Measurements from ENCODE around the gene IFI27L1. TPM values are rescaled to one million over a fixed set of nuclear protein-coding genes. Genes with fewer than 3 reads are reported as not detected.

The IFI27L1 gene, protein sequence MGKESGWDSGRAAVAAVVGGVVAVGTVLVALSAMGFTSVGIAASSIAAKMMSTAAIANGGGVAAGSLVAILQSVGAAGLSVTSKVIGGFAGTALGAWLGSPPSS
- 9.4 TPM for polyA plus RNA-seq (2013, experiment 1 of 2)
- 14.0 TPM for polyA plus RNA-seq (2013, experiment 2 of 2)

DNA sequence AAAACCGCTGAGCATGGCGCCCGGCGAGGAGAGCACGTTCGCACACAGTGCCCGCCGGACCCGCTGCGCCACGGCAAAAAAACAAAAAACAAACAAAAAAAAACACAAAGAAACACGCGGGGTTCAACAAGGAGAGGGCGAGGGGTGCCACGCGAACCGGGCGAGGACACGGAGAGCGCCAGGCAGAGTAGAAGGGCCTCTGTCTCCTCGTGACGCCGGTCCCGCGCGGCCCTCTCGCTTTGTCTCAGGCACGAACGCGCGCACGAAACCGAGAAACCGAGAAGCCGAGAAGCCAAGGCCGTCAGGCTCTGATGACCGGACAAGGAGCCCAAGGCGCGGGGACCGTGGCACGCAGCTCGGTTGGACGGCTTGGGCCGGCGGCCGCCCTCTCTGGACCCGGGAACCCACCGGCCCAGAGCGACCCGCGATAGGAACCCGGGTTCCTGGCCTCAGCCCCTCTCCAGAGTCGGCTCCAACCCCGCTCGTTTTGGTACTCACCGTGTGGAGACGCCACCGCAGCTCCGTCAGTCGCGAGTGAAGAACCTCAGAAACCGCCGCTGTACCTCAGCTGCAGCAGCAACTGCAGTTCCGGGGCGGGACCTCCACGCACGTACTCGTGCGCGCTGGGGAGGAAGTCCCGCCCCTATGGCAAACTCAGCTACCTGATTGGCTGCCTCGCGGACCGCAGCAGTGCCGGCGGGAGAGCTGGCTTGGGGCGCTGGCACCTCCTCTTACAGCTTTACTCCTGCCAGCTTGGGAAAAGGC, at the start of gene IFI27L1, which contains the start of gene DDX24:
Gene IFI27L1 (plus strand): TSS at position 690 of the 765 bp plus-strand sequence. CDS start 15,628 bp downstream, outside the sequence.
Gene DDX24 (minus strand): TSS at position 582 of the 765 bp plus-strand sequence. CDS start 1,460 bp downstream, outside the sequence.
- under 1% methylated on average over 77 of the region's 77 CpGs for WGBS
- H3K4me3 ChIP-seq (ENCODE audit: low read length) = peak within 1 kb of the TSS; percentile 90

DNA sequence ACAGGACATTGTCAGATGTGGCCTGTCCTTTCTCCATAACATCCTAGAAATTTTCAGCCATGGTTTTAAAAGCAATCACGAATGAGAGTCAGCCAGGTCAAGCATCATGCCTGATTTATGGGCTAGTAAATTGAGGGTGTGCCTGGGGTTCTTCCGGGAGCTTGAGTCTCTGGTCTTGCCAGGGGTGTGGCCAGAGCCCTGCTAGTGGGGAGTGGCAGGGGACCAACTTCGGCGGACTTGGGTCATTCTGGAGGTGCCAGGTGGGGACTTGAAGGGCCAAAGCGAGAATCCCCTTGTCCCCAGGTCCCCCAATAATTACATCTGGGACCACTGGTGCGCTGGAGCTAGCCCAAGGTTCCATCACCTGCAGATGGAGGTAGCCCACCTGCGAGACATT, 49.2 kb upstream of the IFI27L1 start:
- H3K4me1 ChIP-seq (ENCODE audit: insufficient read depth, low read length) = no peaks in the 10 kb centered on the region
- H3K27ac ChIP-seq (ENCODE audit: low read depth, low read length) = no peak overlapping the region
- H3K4me3 ChIP-seq (ENCODE audit: low read length) = no peak overlapping the region
- no peaks in the 10 kb centered on the region for H3K27me3 ChIP-seq (ENCODE audit: insufficient read depth, low read length)
- no peaks in the 10 kb centered on the region for H3K36me3 ChIP-seq (ENCODE audit: insufficient read depth, low read length)
- 92% methylated on average over 7 of the region's 7 CpGs for WGBS
- H3K9ac ChIP-seq (ENCODE audit: low read depth, low read length) = no peak overlapping the region
- H3K9me3 ChIP-seq (ENCODE audit: insufficient read depth, low read depth, low read length) = peaks cover 3% of the 10 kb centered on the region; the same call in 1 of the 2 replicates

More for the DNA sequence above, at the start of gene IFI27L1, which contains the start of gene DDX24:
- peaks cover 30% of the 10 kb centered on the region for H3K36me3 ChIP-seq (ENCODE audit: insufficient read depth, low read length)
- H3K27ac ChIP-seq (ENCODE audit: low read depth, low read length) = 0 out of 2 replicates have a peak within 1 kb of the TSS, but pooled peaks have one; percentile 43
- peak within 1 kb of the TSS; percentile 84 for H3K9ac ChIP-seq (ENCODE audit: low read depth, low read length)
- peaks cover 3% of the 10 kb centered on the region; the same call in 1 of the 2 replicates for H3K9me3 ChIP-seq (ENCODE audit: insufficient read depth, low read depth, low read length)
- H3K27me3 ChIP-seq (ENCODE audit: insufficient read depth, low read length) = no peaks in the 10 kb centered on the region
- peaks cover 7% of the 10 kb centered on the region; the same call in 1 of the 2 replicates for H3K4me1 ChIP-seq (ENCODE audit: insufficient read depth, low read length)

DNA sequence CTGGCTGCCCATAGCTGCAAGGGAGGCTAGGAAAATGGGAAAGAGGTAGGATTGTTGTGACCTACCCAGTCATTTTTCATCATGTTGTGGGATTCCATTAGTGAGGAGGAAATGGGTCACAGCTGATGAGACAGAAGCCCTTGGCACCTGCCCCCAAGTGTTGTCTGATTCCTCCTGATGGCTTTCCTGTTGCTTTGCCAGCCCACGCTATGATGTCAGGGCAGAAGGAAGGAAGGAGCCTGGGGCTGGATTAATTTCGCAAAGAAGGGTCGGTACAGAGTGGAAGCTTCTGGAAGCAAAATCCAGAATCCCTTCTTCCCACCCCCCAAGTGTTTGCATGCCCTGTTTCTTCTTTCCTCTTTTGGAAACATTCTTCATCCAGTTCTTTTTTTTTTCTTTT, 46.2 kb upstream of the IFI27L1 start:
- no peak overlapping the region for H3K4me3 ChIP-seq (ENCODE audit: low read length)
- no peak overlapping the region for H3K27ac ChIP-seq (ENCODE audit: low read depth, low read length)
- peaks cover 3% of the 10 kb centered on the region; the same call in 1 of the 2 replicates for H3K9me3 ChIP-seq (ENCODE audit: insufficient read depth, low read depth, low read length)
- WGBS = 100% methylated on average over 3 of the region's 3 CpGs
- H3K27me3 ChIP-seq (ENCODE audit: insufficient read depth, low read length) = no peaks in the 10 kb centered on the region
- no peak overlapping the region for H3K9ac ChIP-seq (ENCODE audit: low read depth, low read length)
- no peaks in the 10 kb centered on the region for H3K4me1 ChIP-seq (ENCODE audit: insufficient read depth, low read length)
- 0 out of 2 replicates have a peak, but pooled peaks cover 5% of the 10 kb centered on the region for H3K36me3 ChIP-seq (ENCODE audit: insufficient read depth, low read length)

DNA sequence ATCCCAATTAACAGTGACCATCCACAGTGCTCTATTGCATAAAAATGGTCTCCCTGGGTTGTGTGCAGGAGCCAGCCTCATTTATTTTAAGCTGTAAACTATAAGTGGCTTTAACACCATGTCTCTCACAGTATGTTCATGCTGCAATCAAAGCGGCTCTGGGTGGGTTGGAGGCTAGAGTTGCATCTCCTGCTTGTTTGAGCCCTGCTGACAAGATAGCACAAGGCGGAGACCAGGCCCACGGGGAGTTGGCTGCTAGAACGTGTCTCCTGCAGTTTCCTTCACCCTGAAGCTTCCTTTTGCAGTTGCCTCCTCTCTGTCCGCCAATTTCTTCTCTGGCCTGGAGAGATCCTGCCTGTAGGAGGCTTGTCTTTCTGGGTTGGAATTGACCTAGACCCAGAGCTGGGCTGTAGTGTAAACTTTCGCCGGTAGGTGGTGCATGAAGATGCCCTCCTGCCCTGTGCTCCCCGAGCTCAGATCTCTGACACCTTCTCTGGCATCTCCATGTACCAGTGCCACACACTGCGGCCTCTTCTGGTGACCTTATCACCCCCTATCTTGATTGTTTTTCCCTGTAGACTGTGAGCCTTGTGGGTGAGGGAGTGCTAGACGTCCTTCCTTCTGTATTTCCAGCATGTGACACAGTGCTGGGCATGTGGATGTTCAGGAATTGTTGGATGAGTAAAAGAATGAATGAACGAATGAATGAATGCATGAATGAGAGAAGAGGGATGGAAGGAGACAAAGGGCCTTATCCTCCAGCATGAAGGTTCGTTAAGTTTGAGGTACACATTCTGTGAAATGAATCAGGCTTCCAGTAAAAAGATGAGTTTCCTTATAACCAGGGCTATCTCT, 44.6 kb upstream of the IFI27L1 start:
- Histone ChIP-seq H3K27me3 (ENCODE audit: insufficient read depth, low read length) (no peaks in the 10 kb centered on the region), H3K4me1 (ENCODE audit: insufficient read depth, low read length) (no peaks in the 10 kb centered on the region), H3K9me3 (ENCODE audit: insufficient read depth, low read depth, low read length) (peaks cover 3% of the 10 kb centered on the region; the same call in 1 of the 2 replicates), H3K4me3 (ENCODE audit: low read length) (no peak overlapping the region), H3K9ac (ENCODE audit: low read depth, low read length) (no peak overlapping the region), H3K36me3 (ENCODE audit: insufficient read depth, low read length) (0 out of 2 replicates have a peak, but pooled peaks cover 5% of the 10 kb centered on the region), H3K27ac (ENCODE audit: low read depth, low read length) (no peak overlapping the region)
- WGBS = 46% methylated on average over 12 of the region's 12 CpGs

DNA sequence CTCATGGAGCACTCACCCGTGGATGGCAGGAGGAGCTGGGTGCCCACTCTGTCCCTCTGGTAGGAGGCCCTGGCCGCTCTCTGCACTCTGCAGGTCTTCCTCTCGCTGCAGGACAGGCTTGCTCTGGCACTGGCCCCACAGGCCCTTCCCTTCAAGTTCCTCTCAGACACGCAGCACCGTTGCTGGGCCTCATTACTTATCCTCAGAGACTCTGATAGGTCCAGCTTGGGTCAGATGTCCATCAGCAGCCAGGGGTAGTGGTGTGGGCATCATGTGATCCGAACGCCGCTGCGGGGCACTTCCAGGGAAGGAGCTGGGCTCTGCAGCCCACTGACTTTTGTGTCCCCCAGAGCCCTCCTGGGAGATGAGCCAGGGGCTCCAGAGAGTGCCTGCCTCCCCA, 43.2 kb upstream of the IFI27L1 start:
- H3K9ac ChIP-seq (ENCODE audit: low read depth, low read length) = no peak overlapping the region

DNA sequence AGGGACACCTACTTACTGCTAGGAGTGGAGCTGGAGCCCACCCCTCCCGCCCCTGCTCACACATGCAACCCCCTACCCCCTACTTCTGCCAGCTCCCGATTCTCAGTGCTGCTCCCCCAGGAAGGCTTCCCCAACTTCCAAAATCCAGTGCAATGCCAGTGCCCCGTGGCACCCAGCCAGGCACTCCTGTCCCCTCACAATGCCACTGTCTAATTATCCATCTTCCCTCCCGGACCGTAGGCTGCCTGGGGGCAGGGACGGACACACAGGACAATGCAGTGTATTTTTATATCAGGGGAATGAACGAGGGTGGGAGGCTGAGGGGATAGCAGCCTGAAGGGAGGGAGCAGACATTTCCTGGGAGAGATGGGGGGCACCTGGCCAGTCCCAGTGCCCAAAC, 42.6 kb upstream of the IFI27L1 start:
- Histone ChIP-seq H3K27ac (ENCODE audit: low read depth, low read length) (no peak overlapping the region), H3K9me3 (ENCODE audit: insufficient read depth, low read depth, low read length) (peaks cover 3% of the 10 kb centered on the region; the same call in 1 of the 2 replicates), H3K36me3 (ENCODE audit: insufficient read depth, low read length) (peaks cover 5% of the 10 kb centered on the region; the same call in 1 of the 2 replicates), H3K4me3 (ENCODE audit: low read length) (no peak overlapping the region), H3K9ac (ENCODE audit: low read depth, low read length) (no peak overlapping the region), H3K4me1 (ENCODE audit: insufficient read depth, low read length) (no peaks in the 10 kb centered on the region), H3K27me3 (ENCODE audit: insufficient read depth, low read length) (no peaks in the 10 kb centered on the region)
- WGBS = 94% methylated on average over 6 of the region's 7 CpGs

More for the DNA sequence above, 43.2 kb upstream of the IFI27L1 start:
- Histone ChIP-seq H3K9me3 (ENCODE audit: insufficient read depth, low read depth, low read length) (peaks cover 3% of the 10 kb centered on the region; the same call in 1 of the 2 replicates), H3K4me3 (ENCODE audit: low read length) (no peak overlapping the region), H3K27ac (ENCODE audit: low read depth, low read length) (no peak overlapping the region), H3K4me1 (ENCODE audit: insufficient read depth, low read length) (no peaks in the 10 kb centered on the region), H3K27me3 (ENCODE audit: insufficient read depth, low read length) (no peaks in the 10 kb centered on the region), H3K36me3 (ENCODE audit: insufficient read depth, low read length) (0 out of 2 replicates have a peak, but pooled peaks cover 5% of the 10 kb centered on the region)
- 94% methylated on average over 9 of the region's 9 CpGs for WGBS

DNA sequence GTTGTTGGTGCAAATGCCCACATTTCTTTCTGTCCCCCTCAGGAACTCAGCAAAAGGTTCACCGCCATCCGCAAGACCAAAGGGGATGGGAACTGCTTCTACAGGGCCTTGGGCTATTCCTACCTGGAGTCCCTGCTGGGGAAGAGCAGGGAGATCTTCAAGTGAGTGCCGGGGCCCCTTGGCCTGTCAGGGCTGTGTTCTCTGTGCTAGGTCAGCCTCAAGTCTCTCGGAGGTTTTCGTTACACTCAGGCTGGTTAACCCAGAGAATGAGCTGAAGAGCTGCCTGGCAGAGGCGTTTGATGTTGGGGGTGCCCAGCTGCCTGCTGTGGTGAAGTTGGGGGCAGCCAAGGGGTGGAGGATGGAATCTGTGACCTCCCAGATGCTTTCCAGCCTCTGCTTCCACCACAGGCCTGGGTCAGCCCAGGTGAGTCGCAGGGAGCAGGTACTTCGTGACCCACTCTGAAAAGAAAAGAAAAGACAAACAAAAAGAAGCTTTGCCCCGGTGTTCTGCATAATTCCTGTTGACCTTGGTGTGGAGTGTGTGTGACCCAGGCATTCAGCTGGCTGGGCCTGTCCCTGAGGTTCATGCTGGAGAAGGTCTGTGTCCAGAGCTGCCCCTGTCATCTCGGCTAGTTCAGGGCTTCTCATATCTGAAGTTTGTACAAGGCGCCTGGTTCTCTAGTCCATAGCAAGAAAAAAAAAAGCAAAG, 42.0 kb upstream of the IFI27L1 start:
- 93% methylated on average over 11 of the region's 11 CpGs for WGBS

DNA sequence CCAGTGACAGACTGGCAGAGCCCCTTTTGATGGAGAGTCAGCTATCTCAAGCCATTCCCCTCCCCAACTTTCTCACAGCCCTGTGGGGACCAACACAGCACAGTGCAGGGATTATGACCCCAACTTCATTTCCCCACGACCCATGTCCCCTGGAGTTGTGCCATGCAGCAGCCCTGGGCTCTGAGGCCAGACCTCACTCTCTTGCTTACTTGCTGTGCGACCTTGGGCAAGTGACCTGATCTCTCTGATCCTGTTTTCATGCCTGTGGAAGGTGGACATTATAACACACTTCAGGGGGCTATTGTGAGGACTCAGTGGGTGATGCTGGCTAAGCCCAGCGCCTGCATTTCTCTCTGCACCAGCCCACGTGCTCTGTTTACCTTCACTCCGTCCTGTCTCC, 40.9 kb upstream of the IFI27L1 start:
- H3K27me3 ChIP-seq (ENCODE audit: insufficient read depth, low read length) = no peaks in the 10 kb centered on the region
- peaks cover 19% of the 10 kb centered on the region for H3K36me3 ChIP-seq (ENCODE audit: insufficient read depth, low read length)
- H3K9me3 ChIP-seq (ENCODE audit: insufficient read depth, low read depth, low read length) = no peaks in the 10 kb centered on the region
- 76% methylated on average over 5 of the region's 5 CpGs for WGBS
- no peak overlapping the region for H3K4me3 ChIP-seq (ENCODE audit: low read length)
- no peak overlapping the region for H3K9ac ChIP-seq (ENCODE audit: low read depth, low read length)
- no peaks in the 10 kb centered on the region for H3K4me1 ChIP-seq (ENCODE audit: insufficient read depth, low read length)
- H3K27ac ChIP-seq (ENCODE audit: low read depth, low read length) = no peak overlapping the region

More for the DNA sequence above, 42.0 kb upstream of the IFI27L1 start:
- Histone ChIP-seq H3K9ac (ENCODE audit: low read depth, low read length) (no peak overlapping the region), H3K27ac (ENCODE audit: low read depth, low read length) (no peak overlapping the region), H3K27me3 (ENCODE audit: insufficient read depth, low read length) (no peaks in the 10 kb centered on the region), H3K36me3 (ENCODE audit: insufficient read depth, low read length) (peaks cover 8% of the 10 kb centered on the region; the same call in 1 of the 2 replicates), H3K4me1 (ENCODE audit: insufficient read depth, low read length) (no peaks in the 10 kb centered on the region), H3K4me3 (ENCODE audit: low read length) (no peak overlapping the region), H3K9me3 (ENCODE audit: insufficient read depth, low read depth, low read length) (peaks cover 3% of the 10 kb centered on the region; the same call in 1 of the 2 replicates)

DNA sequence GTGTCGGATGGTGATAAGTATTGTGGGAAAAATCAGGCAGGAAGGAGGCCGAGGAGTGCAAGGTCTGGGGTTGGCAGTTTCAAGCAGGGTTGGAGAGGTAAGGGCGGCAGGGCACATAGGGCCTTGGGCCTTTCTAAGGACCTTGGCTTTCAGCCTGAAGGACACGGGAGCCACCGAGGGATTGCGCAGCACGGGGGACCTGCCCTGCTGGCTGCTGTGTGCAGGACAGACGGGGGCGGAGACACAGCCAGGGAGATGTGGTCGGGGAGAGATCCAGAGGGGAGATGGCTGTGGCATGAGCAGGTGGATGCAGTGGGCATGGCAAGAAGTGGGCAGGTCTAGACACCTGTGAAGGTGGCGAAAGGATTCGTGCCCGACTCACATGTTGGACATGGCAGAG, 40.3 kb upstream of the IFI27L1 start:
- H3K9ac ChIP-seq (ENCODE audit: low read depth, low read length) = no peak overlapping the region
- no peak overlapping the region for H3K27ac ChIP-seq (ENCODE audit: low read depth, low read length)
- H3K36me3 ChIP-seq (ENCODE audit: insufficient read depth, low read length) = peaks cover 25% of the 10 kb centered on the region
- H3K27me3 ChIP-seq (ENCODE audit: insufficient read depth, low read length) = no peaks in the 10 kb centered on the region
- H3K4me3 ChIP-seq (ENCODE audit: low read length) = no peak overlapping the region
- WGBS = 91% methylated on average over 13 of the region's 13 CpGs
- H3K9me3 ChIP-seq (ENCODE audit: insufficient read depth, low read depth, low read length) = no peaks in the 10 kb centered on the region
- H3K4me1 ChIP-seq (ENCODE audit: insufficient read depth, low read length) = no peaks in the 10 kb centered on the region
